ENCODE results near the gene NUAK1. TPM values are rescaled to one million over a fixed set of nuclear protein-coding genes. Genes with fewer than 3 reads are reported as not detected.

The NUAK1 gene
- total RNA-seq, 2 experiments from 2014 or later: 0.03 TPM; not detected in 1

GRCh38 chr12:106187842-106188241 is 49.1 kb upstream of the NUAK1 start:
- H3K9me3 ChIP-seq (ENCODE audit: low read length): no peaks in the 10 kb centered on the region
- intact Hi-C loops (cut with micrococcal nuclease; ENCODE audit: unreplicated experiment): no loop called here
- H3K79me2 ChIP-seq (ENCODE audit: insufficient read depth, low read depth, low read length): no peaks in the 10 kb centered on the region
- ChIA-PET POLR2A (interaction anchor here (0.5 to 0.6 kb wide), 2 partner anchors 15 to 1744 kb away, joined by 4 read pairs; no protein-coding TSS in a partner anchor), CTCF (ENCODE audit: unreplicated experiment) (no interaction called here)
- no peaks in the 10 kb centered on the region for H3K4me1 ChIP-seq (ENCODE audit: insufficient read depth, low read length, poor library complexity, severe bottlenecking)
- no peaks in the 10 kb centered on the region for H4K20me1 ChIP-seq (ENCODE audit: insufficient read depth, low read length)
- H3K4me2 ChIP-seq (ENCODE audit: low read length): no peak overlapping the region
- no peak overlapping the region for H3K27ac ChIP-seq (ENCODE audit: low read depth, low read length, poor library complexity, severe bottlenecking)
- no peaks in the 10 kb centered on the region for H3K9me2 ChIP-seq (ENCODE audit: insufficient read depth, low read length)
- BruUV-seq (replicated peaks): no TSS peak
- no peak for DNase-seq (ENCODE audit: low spot score)
- no peak overlapping the region for H3K4me3 ChIP-seq (ENCODE audit: low read depth, low read length, poor library complexity, severe bottlenecking)
- H2AFZ ChIP-seq (ENCODE audit: low read length): no peak overlapping the region
- TF ChIP-seq CTCF (conservative IDR thresholded peaks at IDR 0.05; ENCODE audit: low read length) (no peak), EZH2phosphoT487 (IDR thresholded peaks at IDR 0.05; ENCODE audit: borderline replicate concordance, low read depth, low read length) (no peak)
- H3K36me3 ChIP-seq (ENCODE audit: insufficient read depth, low read length): no peaks in the 10 kb centered on the region

DNA sequence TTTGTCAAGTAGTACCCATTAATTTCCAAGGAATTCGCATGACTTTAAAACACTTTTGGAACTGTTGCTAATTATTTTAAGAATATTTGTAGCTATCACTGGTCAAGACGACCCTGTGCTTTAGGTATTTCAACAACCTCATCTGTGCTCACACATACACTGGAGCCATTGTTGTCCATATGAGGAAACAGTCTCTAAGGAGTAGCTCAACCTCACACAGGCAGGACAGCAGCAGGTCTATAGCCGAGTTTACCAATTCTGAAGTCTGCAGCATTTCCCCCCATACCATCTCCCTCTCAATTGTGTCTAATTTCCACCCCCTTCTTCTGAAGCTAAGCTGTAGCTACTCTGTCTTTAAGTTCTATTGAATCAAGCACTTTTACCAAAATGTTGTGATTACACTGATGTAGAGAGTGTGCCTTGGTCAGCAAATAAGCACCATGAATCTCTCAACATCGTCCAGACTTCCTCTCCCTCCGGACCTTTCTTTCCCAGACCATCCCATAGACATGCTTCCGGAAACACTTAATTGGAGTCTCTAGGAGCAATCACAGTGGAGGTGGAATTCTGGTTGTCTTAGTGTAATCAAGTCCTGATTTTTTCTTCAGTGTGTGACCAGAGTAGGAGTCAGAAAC is 48.5 kb upstream of the NUAK1 start:
- Histone ChIP-seq H3K4me3 (ENCODE audit: low read depth, low read length, poor library complexity, severe bottlenecking) (no peak overlapping the region), H2AFZ (ENCODE audit: low read length) (no peak overlapping the region), H3K27ac (ENCODE audit: low read depth, low read length, poor library complexity, severe bottlenecking) (no peak overlapping the region), H4K20me1 (ENCODE audit: insufficient read depth, low read length) (no peaks in the 10 kb centered on the region), H3K4me2 (ENCODE audit: low read length) (no peak overlapping the region), H3K36me3 (ENCODE audit: insufficient read depth, low read length) (no peaks in the 10 kb centered on the region), H3K9me2 (ENCODE audit: insufficient read depth, low read length) (no peaks in the 10 kb centered on the region), H3K4me1 (ENCODE audit: insufficient read depth, low read length, poor library complexity, severe bottlenecking) (no peaks in the 10 kb centered on the region), H3K79me2 (ENCODE audit: insufficient read depth, low read depth, low read length) (no peaks in the 10 kb centered on the region), H3K9me3 (ENCODE audit: low read length) (no peaks in the 10 kb centered on the region)
- POLR2A ChIA-PET: interaction anchor here (0.5 to 1.2 kb wide), 3 partner anchors 10 to 1744 kb away, joined by 3 to 4 read pairs (median 4); no protein-coding TSS in a partner anchor
- BruUV-seq (replicated peaks): no TSS peak
- DNase-seq (ENCODE audit: low spot score): no peak
- CTCF ChIA-PET (ENCODE audit: unreplicated experiment): no interaction called here
- no peak for TF ChIP-seq EZH2phosphoT487 (IDR thresholded peaks at IDR 0.05; ENCODE audit: borderline replicate concordance, low read depth, low read length)
- no peak for TF ChIP-seq CTCF (conservative IDR thresholded peaks at IDR 0.05; ENCODE audit: low read length)
- intact Hi-C loops (cut with micrococcal nuclease; ENCODE audit: unreplicated experiment): no loop called here

DNA sequence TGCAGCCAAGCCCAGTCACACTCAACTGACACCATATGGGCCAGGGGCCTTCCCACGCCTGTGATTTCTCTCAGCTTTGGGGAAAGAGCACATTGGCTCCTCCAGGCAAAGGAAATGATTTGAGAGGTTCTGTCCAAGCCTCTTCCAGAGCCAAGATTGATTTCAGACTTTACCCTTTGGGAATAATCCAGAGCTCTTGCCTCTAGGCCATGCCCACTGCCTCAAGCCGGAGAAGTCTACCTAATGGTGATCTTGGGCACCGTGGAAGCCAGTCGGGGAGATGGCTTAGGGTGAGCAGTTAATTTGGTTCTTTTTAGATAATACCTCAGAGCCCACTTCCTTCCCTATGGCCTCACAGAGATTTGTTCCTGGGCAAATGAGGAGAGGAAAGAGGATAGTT is 45.0 kb upstream of the NUAK1 start:
- intact Hi-C loops (cut with micrococcal nuclease; ENCODE audit: unreplicated experiment): no loop called here
- DNase-seq (ENCODE audit: low spot score): no peak
- H3K4me1 ChIP-seq (ENCODE audit: insufficient read depth, low read length, poor library complexity, severe bottlenecking): no peaks in the 10 kb centered on the region
- no peak overlapping the region for H3K4me3 ChIP-seq (ENCODE audit: low read depth, low read length, poor library complexity, severe bottlenecking)
- H3K4me2 ChIP-seq (ENCODE audit: low read length): no peak overlapping the region
- H3K9me2 ChIP-seq (ENCODE audit: insufficient read depth, low read length): no peaks in the 10 kb centered on the region
- no peak for TF ChIP-seq EZH2phosphoT487 (IDR thresholded peaks at IDR 0.05; ENCODE audit: borderline replicate concordance, low read depth, low read length)
- ChIA-PET POLR2A (no interaction called here), CTCF (ENCODE audit: unreplicated experiment) (no interaction called here)
- BruUV-seq (replicated peaks): no TSS peak
- H3K36me3 ChIP-seq (ENCODE audit: insufficient read depth, low read length): no peaks in the 10 kb centered on the region
- H4K20me1 ChIP-seq (ENCODE audit: insufficient read depth, low read length): no peaks in the 10 kb centered on the region
- H3K9me3 ChIP-seq (ENCODE audit: low read length): no peaks in the 10 kb centered on the region
- no peak overlapping the region for H3K27ac ChIP-seq (ENCODE audit: low read depth, low read length, poor library complexity, severe bottlenecking)
- H2AFZ ChIP-seq (ENCODE audit: low read length): no peak overlapping the region
- no peaks in the 10 kb centered on the region for H3K79me2 ChIP-seq (ENCODE audit: insufficient read depth, low read depth, low read length)
